ENCODE results near the gene IFNA1. TPM values are rescaled to one million over a fixed set of nuclear protein-coding genes. Genes with fewer than 3 reads are reported as not detected.
"Not testable (repeated sequence)": the region's sequence is repeated elsewhere in the genome, so short reads cannot be mapped to it uniquely, and the experiment has no call there.

The IFNA1 gene
- total RNA-seq, 4 donors from 2014 or later = not detected

- H3K4me3 ChIP-seq (ENCODE audit: low read depth, poor library complexity, severe bottlenecking) = no peak overlapping the region
- DNase-seq (ENCODE audit: low spot score in 2 of 2) = no peak
- intact Hi-C loops (cut with DNase I; ENCODE audit: low total_unique reads) = no loop called here
- WGBS, 2 donors = 79 to 86% methylated on average over 2 of the region's 2 CpGs
- no peak for TF ChIP-seq CTCF (IDR thresholded peaks at IDR 0.05)
- TF ChIP-seq POLR2A (IDR thresholded peaks at IDR 0.05) = no peak
Measured at GRCh38 chr9:21432672-21433425, 7.4 kb upstream of the IFNA1 start.

- intact Hi-C loops (cut with DNase I; ENCODE audit: low total_unique reads) = no loop called here
- no peak for DNase-seq (ENCODE audit: low spot score in 2 of 2)
Measured at GRCh38 chr9:21434202-21435014, 5.8 kb upstream of the IFNA1 start.

GRCh38 chr9:21435015-21435383 lies 5.2 kb upstream of the IFNA1 start:
- WGBS, 2 donors = 67 to 72% methylated on average over 7 of the region's 7 CpGs
- H3K4me3 ChIP-seq (ENCODE audit: low read depth, poor library complexity, severe bottlenecking); intact Hi-C loops (cut with DNase I; ENCODE audit: low total_unique reads); DNase-seq (ENCODE audit: low spot score in 2 of 2): not testable (repeated sequence)

More at GRCh38 chr9:21434202-21435014, 5.8 kb upstream of the IFNA1 start:
- no peak for TF ChIP-seq CTCF (IDR thresholded peaks at IDR 0.05)
- TF ChIP-seq POLR2A (IDR thresholded peaks at IDR 0.05) = no peak
- 59 to 63% methylated on average over 9 of the region's 9 CpGs for WGBS, 2 donors
- H3K4me3 ChIP-seq (ENCODE audit: low read depth, poor library complexity, severe bottlenecking) = no peak overlapping the region

- no peak for DNase-seq (ENCODE audit: low spot score in 2 of 2)
- intact Hi-C loops (cut with DNase I; ENCODE audit: low total_unique reads) = no loop called here
- H3K4me3 ChIP-seq (ENCODE audit: low read depth, poor library complexity, severe bottlenecking) = no peak overlapping the region
- TF ChIP-seq POLR2A (IDR thresholded peaks at IDR 0.05) = no peak
- TF ChIP-seq CTCF (IDR thresholded peaks at IDR 0.05) = no peak
- WGBS, 2 donors = 73 to 89% methylated on average over 4 of the region's 4 CpGs
Measured at GRCh38 chr9:21443849-21444625, 3.8 kb downstream of the IFNA1 start.

- H3K4me3 ChIP-seq (ENCODE audit: low read depth, poor library complexity, severe bottlenecking); intact Hi-C loops (cut with DNase I; ENCODE audit: low total_unique reads); DNase-seq (ENCODE audit: low spot score in 2 of 2): not testable (repeated sequence)
- WGBS, 2 donors = 85 to 87% methylated on average over 5 of the region's 5 CpGs
Measured at GRCh38 chr9:21449312-21449711, 9.1 kb downstream of the IFNA1 start.

GRCh38 chr9:21450733-21451394 lies 10.6 kb downstream of the IFNA1 start:
- no peak overlapping the region for H3K4me3 ChIP-seq (ENCODE audit: low read depth, poor library complexity, severe bottlenecking)
- DNase-seq (ENCODE audit: low spot score in 2 of 2) = no peak
- intact Hi-C loops (cut with DNase I; ENCODE audit: low total_unique reads) = loop anchor here (10.0 kb wide), 1 partner anchor 126 kb away; no protein-coding TSS in a partner anchor
- TF ChIP-seq POLR2A (IDR thresholded peaks at IDR 0.05) = no peak
- no peak for TF ChIP-seq CTCF (IDR thresholded peaks at IDR 0.05)
- WGBS, 2 donors = 75 to 77% methylated on average over 4 of the region's 4 CpGs
